ENCODE measurements around the gene PDGFB.

The PDGFB gene

DNA sequence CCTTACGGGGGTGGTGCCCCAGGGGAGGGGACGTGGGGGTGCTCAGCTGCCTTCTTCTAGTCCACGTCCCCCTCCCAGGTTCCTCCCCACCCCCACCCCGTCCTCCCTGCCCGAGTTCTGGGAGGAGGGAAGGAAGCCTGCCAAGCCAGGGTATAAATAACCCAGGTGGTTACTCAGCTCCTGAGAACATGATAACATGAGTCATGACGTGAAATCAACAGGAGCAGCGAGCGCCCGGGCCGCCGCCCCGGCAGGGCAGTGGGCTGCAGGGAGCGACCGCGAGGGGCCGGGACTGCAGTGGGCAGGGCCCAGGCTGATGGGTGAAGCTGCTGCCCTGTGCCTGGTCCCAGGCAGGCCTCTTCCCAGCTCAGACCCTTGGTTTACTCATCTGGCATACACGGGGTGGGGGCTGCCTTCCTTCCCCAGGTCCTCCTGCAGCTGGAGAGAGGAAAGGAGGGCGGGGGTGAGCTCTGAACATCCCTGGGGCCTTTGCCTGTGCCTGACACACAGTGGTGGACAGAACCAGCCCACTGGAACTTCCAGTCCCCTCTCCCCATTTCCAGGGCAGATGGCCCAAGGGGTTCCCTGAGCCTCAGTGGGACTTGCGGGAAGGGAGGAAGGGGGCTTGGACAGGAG, 8.8 kb upstream of the PDGFB start:
- DNase-seq: peak; percentile 51

DNA sequence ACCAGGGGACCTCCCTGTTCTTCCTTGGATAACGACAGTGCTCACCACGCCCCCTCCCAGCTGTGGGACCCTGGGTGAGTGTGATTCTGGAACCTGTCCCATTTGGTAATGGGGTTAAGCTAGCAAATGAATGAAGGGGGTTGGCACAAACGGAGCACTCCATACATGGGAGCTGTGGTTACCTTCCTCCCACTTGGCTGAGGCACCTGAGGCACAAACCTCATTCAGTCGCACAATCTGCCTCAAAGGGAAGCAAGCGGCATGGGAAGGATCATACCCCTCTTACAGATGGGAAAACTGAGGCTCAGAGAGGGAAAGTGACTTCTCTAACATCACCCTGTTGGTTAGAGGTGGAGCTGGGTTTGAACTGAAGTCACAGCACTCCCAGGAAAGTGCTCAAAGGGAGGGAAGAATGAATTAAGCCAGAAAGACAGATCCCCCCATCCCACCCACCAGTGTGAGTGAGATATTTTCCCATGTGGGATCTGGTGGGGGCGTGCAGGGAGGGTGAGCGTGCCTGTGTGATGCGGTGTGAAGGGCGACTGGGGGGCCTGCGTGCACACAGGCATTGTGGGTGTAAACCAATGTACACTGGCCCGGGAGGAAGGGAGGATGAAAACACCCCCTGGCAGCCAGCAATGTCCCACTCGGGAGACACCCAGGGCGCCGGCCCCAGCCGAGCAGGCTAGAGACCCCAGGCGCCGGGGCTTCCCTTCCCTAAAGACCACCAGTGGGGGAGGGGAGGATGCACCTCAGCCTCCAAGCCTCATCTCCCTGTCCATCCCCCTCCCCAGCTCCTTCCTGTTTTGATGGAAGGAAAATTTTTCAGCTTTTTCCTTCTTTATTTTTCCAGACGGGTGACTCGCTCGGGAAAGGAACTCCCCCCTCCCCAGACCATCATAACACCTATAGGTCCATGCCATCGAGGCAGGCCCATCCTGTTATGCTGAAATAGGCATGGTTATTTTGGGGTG, 8.0 kb upstream of the PDGFB start:
- DNase-seq: no peak

DNA sequence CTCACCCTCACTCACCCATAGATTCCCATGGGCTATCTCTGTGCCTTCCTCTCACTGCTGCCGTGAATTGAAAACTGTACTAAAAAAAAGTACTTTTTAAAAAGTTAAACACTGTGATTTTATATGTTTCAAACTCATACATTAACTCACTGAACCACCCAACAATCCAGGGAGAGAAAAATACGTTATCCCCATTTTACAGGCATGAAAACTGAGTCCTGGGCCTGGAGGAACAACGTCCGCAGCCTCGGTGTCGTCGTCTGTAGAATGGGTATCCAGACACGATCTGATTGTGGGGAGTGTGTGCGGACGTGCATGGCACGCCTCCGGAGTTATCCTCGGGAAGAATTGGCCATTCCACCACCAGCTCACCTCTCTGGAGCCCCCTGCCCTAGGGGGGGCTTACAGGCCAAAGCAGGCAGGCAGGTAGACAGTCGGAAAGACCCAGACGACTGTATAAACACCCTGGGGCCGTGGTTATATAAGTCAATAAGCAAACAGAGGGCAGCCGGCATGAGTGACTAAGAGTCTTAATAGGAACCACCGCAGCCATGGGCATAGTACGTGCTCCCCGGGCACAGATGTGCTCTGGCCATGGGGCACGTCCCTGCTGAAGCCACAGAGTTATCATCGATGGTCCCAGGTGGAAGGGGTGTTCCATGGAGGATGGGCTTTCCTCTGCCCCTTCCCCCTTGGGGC, 7.1 kb upstream of the PDGFB start:
- DNase-seq: no peak

DNA sequence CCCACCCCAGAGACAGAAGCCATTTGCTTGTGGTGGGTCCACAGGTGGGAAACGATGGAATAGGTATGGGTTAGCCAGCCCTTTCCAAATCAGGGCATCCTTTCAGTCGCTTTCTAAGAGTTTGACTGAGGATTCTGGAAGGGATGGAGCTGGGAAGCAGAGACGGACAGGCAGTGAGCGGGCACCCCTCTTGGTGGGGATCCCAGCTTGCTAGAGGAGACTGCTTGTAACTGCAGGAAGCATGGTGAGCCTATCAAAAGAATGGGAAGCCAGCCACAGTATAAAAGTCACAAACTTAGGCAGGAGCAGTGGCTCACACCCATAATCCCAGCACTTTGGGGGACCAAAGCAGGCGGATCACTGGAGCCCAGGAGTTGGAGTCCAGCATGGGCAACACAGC, 6.1 kb upstream of the PDGFB start:
- DNase-seq: no peak

DNA sequence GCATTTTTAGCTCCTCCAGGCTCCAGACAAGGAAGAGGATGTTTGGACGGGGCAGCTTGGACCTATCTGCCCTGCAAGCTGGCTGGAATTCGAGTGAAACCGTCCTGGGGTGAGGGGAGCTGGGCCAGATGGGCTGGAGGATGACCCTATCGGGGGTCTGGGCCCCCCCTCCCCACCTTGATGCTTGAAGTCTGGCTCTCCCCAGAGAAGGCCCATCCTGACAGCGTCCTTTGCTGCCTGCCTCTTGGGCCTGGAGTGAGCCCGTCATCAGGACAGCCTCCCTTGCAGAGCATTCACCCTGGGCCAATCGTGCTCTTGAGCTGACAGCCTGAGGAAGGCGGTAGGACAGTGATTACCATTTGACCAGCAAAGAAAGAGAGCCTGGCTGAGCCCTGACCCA, 5.3 kb upstream of the PDGFB start:
- DNase-seq: no peak

DNA sequence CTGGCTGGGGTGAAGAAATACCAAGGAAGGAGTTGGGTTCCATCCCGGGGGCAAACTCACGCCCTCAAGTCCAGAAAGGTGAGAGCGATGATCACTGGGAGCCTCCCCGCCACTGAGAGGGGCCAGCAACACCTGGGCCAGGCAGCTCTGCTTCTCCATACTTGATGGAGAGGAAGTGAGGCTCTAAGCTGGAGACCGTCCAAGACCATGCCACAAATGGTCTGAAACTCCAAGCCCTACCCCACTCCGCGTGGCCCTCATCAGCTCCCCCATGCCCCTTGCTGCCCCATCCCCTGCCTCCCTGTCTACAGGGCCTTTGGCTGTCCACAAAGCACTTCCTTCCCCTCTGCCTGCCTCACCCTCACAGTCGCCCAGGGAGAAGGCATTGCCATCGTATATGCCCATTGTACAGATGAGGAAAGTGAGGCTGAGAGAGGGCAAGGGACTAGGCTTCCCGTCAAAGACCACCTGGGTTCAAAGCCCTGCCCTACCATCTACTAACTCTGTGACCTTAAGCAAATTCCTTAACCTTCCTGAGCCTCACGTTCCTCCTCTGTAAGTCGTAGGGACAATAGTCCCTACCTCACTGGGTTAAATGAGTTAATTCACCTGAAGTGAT, 4.4 kb upstream of the PDGFB start:
- no peak for DNase-seq

DNA sequence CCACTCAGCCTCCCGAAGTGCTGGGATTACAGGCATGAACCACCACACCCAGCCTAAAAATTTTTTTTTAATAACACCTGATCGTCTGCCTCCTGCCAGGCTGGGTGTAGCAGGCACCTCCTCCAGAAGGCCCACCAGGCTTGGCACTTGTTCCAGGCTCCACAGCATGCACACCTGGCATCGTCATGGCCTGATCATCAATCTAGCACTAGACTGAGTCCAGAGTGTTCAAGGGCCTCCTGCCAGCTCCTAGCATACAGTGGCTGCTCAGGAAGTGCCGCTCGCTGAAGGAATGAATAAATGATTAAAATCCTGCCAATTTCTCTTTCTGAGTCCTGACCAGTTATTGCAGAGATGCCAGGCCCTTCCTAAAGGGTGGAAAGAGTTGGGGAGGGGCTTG, 3.5 kb upstream of the PDGFB start:
- DNase-seq: no peak

DNA sequence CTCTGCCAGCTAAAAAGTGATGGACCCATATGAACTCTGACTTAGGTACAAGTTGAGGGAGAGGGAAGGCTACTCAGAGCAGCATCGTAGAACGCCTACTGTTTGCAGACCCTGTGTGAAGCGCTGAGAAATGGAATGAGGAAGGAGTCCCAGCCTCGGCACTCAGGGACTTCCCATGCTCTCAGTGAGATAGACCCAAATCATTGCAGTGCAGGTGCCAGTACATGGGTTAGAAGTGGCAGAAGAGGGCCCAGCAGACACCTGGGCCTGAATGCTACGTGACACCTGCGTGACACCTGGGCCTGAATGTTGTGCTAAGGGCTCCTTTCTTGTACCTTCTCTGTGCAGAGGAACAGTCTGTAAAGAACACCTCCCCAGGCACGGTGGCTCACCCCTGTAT, 2.6 kb upstream of the PDGFB start:
- no peak for DNase-seq

DNA sequence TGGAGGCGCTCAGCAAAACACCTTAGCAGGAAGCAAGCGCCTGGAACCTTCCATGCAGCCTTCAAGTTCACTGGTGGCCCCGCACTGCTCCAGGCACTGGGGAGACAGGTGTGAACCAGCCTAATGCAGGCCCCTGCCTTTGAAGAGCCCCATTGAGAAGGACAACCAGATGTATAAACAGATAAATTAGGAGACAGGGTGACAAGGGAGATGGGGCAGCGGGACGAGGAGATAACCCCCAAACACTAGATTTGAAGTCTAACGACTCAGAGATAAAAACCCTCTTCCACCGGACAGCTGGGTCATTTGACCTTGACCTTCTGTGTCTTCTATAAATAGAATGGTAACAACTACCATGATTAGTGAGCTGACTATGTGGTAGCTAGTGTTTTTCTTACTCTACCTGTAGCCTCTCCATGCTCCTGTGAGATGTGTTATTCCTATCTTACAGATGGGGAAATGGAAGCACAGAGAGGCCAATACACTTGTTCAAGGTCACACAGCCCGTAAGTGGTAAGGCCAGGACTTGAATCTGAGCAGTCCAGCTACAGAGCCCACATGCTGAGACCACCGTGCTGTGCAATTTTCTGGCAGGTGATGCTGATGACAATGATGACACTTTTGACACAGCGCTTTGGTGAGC, 2.0 kb upstream of the PDGFB start:
- no peak for DNase-seq

DNA sequence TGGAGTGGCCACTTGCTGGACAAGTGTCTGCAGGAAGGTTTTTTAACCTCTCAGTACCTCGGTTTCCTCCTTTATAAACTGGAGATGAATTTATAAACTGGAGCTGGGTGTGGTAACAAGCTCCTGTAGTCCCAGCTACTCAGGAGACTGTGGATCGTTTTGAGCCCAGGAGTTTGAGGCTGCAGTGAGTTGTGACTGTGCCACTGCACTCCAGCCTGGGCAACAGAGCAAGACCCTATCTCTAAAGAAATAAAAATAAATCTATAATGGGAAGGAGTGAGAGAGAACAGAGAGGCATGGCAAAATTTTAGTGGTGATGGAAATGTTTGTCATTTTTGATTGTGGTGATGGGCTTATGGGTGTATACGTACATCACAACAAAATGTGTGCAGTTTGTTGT, 1.4 kb upstream of the PDGFB start:
- no peak for DNase-seq

DNA sequence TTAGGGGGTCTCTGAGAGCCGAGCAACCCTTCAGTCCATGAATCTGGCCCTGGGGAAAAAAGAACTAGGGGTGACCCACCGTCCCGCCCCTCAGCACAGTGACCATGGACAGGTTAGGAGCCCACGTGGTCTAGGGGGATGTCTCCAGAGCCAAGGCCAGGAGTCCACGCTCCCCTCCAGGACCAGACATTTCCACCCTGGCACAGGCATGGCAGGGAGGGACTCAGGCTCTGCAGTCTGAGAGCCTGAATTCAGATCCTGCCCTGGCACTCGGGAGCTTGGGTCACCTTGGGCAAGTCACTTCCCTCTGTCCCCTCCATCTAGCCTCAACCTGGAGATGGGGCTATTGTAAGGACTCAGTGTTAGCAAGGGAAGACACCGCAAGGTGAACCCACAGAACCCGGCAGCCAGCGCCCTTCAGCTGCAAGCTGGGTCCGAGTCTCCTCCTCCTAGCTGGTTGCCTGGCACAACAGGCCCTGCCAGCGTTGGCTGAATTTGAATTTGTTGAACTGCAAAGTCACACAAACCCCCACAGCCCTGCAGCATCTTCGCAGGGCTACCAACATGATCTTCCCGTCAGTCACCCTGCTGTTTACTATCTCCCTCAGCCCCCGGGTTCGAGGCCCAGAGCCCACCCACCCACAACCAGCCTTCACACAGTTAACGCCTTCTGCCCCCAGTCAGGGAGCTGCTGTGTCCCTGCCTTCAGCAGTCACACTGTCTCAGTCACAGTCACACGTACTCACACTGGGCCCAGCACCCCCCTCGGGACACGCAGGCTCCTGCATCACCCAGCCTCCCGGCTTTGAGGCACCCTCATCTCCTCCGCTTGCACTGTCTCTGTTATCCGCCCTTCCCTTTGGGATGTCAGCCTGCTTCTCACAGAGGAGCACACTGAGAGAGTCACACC, 603 bp upstream of the PDGFB start:
- no peak for DNase-seq

DNA sequence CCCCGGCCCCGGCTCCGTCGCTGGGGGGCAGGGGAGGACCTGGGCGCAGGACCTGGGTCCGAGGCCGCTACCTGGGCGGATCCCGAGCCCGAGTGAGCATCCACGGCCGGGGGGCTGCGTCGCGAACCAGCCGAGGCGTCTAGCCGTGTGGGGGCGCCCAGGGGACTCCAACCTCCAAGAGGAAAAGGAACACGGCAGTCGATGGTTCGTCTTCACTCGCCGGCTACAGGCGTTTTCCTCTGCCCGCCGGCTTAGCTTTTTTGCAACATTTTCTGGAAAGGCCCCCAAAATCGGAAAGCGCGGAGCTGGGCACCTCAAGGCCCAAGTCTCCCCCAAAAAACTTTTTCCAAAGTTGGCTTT, 666 bp downstream of the PDGFB start:
- no peak for DNase-seq

DNA sequence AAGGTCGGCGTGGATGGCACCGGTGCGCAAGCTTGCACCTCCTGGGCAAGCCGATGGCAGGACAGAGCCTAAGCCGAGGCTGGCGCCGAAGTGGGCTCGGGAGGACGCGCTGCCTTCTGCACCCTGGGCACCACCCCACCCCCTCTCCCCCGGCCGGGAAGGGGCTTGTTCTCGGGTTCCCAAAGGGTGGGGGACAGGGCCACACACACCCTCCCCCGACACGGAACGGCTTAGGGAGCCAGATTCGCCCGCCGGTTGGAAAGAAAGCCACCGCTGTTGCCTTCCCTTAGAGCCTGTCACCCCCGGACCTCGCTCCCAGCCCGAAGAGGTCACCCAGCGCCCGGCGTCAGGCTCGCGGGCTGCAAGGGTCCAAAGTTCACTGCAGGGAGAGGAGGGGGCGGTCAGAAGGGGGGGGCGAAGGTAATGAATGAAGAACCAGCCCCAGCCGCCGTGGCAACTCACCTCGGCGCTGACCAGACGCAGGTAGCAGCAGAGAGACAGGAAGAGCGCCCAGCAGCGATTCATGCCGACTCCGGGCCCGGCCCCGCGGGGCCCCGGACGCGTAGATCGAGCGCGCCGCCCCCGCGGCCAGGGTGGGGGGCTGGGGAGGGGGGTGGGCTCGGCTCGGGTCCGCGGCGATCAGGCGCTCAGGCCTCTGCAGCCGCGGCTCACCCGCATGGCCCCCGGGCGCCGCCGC, 1.2 kb downstream of the PDGFB start:
- DNase-seq: no peak

DNA sequence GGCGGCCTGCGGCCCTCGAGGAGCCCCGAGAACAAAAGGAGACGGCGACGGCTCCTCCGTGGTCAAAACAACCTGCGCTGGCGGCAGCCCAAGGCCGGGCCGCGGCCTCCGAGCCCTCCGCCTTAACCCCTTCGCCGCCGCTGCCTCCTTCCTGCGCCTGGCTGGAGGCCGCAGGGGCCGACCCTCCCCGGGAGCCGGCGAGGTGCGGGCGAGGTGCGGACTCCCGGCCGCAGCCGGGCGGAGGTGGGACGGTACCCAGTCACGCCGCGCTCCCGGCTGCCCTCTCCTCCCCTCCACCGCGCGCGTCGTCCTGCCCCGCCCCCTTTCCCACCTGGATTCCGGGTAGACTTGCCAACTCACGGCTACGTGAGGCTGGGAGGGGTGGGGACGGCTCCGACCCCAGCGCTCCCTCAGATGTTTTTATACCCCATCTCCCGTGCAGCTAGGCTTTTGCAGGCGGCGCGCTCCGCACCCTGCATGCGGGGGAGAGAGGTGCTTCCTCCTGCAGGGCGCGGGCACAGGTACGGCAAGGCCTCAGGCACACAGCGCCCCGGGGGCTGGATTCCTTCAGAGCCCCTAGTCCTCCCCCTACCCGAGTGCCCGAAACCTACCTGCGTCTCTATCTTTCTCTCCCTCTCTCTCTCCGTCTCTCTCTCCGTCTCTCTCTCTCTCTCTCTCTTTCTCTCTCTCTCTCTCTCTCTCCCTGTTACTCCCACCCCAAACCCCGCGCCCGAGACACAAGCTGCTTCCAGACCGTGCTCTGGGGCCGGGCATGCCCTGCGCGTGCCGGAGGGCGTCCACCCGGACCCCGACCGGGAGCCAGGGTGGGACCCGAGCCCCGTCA, 2.0 kb downstream of the PDGFB start:
- no peak for DNase-seq

DNA sequence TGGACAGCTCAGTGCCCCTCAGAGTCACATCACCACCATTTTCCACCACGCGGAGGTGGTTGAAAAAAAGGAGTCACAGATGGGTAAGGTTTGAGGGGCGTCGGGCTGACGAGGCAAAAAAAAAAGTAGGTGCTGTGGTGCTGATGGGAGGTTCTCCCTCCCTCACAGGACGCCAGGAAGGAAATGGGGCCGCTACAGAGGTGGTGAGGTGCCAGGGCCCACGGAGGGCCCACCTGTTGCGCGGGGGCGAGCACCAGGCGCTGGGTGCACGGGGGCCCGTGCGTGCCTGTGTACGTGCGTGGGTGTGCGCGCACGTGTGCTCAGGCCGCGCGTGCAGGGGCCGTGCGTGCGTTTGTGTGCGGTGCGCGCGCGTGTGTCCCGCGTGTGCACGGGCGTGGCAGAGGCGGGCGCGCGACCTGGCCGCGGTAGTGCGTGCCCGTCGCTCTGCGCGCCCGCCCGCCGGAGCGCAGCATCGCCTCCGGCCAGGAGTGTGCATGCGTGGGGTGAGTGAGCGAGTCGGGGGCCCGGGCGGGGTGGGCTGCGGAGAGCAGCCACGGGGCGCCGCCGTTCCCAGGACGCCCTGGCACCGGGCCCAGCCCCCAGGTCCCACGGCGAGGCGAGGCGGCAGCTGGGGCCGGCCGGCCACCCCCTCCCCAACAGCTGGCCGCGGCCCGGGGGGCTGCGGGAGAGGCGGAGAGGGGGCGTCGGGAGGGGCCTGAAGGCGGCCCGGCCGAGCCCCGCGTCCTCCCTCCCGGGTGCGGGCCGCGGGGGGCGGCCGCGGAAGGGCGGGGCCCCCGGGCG, 2.8 kb downstream of the PDGFB start:
- no peak for DNase-seq

DNA sequence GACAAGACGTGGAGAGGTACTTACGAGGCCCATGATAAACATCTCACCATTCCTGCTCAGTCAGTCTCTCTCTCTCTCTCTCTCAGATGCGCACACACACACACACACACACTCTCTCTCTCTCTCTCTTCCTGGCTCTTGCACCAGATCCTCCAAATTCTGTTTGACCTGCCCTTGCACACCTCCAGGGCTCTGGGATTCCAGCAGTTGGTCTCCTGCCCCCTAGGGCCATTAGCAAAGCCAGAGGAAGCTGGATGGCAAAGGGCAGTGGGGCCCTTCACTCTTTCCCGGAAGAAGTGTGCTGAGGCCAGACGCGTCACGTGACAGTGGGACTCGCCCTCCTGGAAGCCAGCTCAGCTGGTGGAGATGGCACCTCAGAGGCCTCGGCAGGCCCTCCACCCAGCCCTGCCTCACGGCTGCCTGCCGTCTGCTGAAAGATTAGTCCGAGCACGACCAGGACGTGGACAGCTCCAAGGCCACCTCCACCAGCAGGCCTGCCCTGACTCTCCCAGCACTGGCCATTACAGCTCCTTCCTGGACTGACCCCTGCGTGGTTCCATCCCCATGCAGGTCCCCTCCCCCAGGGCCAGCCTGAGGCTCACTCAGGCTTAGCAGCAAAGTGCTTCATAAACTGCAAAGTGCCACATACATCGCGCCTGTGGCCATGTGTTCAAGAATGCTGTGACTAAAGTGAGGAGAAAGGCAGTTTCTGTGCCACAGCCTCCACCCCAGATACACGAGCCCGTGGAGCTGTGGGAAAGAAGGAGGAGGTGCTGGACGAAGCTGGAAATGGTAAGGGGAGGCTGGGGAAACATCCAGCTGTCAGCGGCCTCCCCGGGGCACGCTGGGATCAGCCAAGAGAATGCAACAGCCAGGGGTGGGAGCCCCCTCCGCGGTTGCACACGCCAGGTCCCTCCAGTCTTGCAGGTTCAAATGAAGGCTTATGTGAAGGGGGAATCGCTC, 3.7 kb downstream of the PDGFB start:
- no peak for DNase-seq

DNA sequence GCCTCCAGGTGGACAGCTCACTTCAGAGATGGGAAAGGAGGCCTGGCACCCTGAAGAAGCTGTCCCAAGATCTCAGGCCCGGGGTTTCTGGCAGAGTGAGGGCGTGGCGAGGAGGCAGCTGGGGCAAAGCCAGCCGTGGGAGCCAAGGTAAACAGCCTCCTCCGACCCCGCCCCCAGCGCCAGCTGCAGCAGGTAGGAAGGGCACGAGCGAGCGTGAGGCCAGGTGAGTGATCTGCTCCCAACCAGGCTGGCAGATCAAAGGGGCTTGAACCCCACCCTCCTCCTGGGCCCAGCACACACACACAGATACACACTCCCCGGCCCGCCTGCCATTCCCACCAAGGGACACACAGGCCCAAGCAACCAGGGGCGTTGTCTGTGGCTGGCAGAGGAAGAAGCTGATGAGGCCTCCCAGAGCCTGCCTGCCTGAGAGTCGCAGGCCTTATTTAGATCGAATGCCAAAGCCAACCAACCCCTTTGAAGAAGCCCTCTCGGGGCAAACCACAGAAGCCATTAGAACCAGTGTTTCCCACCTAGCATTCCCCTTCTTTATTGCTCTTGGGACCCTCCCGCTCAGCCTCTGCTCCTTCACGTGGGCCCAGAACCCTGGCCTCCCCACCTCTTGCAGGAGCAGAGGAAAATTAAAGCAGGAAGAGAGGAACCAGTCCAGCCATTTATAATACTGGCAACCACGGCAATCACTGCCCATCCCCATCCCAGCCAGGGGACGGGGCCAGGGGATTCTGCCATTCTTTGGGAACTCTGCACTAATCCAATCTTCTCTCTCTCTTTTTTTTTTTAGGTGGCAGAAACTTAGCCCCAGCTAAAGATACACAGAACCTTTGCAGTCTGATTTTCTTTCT, 5.0 kb downstream of the PDGFB start:
- no peak for DNase-seq

Data from OCI-M1 (cell line).